ENCODE measurements around the gene CREB1.
A peak's percentile ranks its signal among the peaks of the same experiment; 100 is the strongest.
"Not testable (repeated sequence)": the region's sequence is repeated elsewhere in the genome, so short reads cannot be mapped to it uniquely, and the experiment has no call there.

Gene CREB1

DNA sequence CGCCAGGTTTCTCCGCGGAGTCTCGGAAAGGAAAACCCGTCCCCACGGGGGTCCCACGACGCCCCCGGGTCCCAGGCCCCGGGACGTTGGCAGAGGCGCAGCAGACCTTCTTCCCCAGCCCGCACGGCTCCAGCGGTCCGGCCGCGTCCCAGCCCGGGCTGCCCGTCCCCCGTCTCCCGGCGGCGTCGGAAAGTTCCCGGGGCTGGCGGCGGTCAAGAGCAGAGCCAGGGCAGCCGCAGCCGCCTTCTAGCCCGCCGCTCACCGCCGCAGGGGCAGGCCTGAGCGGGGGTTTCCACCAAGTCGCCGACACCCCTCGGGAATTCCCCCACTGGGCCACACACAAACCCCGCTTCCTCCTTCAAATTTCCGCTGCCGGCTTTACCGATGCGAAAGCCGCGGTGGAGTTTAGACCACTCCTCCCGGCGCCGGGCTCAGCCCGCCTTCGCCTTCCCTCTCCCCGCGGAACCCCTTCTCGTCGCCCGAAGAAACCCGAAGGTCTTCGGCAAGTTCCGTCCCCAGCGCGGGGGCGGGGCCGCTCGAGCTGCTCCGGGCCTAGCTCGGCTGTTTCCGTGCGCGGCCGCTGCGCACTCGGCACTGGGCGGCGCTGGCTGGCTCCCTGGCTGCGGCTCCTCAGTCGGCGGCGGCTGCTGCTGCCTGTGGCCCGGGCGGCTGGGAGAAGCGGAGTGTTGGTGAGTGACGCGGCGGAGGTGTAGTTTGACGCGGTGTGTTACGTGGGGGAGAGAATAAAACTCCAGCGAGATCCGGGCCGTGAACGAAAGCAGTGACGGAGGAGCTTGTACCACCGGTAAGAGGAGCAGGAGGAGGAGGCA is at the start of gene CREB1:
Gene CREB1 (plus strand): TSS at position 633 of the 830 bp plus-strand sequence. CDS start 25,674 bp downstream, outside the sequence.
- no peak for FAIRE-seq

DNA sequence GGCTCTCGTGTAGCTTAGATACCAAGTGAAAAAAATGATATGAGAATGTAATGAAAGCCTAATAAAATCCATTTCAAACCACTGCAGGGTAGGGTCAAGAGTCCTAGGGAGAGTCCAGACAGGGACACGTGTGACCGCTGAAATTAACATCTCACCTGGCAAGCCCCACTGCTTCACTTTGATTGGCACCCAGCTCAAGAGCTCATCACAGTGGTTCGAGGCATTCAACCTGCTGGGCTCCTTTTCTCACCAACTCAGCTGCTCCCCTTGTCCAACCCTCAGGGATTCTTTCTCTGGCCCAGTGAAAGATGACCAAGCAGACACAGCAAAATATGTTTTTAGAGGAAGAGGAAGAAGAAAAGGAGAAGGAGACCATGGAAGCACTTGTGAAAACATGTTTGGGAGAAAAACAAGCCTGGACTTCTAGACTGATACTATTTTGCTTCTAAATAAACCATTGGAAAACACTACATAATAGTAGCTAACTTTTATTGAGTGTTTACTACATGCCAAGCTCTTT is 49.2 kb upstream of the CREB1 start:
- FAIRE-seq, result no peak

DNA sequence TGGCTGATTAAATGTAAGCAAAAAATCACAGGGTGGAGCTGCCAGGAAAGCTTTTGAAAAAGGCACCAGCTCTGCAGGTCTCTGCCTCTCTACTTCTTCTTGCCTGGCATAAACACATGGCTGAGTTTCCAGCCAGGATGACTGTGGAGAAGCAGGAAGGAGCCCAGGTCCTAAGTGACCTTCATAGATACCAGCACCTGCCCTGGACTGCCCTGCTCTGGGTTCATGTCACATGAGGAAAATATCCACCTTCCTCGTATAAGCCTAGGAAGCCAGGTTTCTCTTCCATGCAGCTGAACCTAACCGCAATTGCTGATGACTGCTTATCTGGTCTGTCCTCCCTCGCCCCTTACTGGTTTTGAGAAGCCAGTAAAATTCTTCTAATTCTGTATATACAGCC is 47.8 kb upstream of the CREB1 start:
- no peak for FAIRE-seq

DNA sequence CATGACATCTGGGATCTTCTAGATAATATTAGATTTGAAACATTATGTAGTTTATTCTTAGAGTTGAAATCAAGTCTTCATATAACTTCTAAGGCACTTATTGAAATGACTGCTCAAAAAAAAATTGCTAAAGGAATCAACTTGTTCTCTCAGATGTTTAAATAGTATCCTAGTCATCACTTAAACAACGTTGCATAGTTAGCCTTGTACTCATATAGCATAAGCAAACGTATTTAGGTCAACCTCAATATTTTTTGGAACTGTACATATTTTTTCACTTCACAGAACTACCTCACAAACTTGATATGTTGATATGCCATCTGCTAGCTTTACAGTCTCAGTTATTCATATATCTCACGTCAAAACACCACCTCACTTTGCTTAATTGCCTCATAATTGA is 47.1 kb upstream of the CREB1 start:
- peak; percentile 41 for FAIRE-seq

DNA sequence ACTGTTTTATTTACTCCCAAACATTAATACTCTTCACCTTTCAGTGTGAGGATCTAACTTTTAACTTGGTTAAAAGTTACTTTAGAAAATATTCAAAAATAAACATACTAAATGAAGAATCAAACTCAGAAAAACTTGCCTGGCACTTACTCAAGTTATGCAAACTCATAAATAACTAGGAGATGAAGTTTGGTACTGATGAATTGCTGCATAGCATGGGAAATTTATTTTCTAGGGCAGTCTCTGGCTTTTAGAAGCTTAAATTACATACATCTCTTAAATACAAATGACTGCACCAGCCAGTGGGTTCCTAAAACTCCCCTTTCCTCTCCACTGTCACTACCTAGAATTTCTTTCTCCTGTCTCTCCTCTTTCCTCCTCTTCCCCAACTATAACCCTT is 46.7 kb upstream of the CREB1 start:
- no peak for FAIRE-seq

DNA sequence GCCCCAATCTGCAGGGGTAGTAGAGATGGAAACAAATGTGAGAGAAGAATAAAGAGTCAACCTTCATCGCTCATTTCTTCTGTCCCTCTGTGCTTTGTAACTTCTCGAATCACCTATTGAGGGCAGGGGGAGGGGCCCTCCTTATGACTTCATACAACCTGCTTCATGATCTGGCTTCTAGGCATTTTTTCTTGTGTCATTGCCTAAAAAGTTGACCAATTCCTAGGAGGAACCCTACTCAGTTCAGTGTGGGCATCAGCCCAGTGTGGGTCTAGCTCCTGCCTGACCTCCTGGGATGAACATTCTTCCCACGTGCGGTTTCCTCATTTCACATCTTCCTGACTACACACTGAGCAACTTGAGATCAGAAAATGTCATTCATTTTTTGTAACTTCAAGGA is 46.3 kb upstream of the CREB1 start:
- FAIRE-seq, result no peak

DNA sequence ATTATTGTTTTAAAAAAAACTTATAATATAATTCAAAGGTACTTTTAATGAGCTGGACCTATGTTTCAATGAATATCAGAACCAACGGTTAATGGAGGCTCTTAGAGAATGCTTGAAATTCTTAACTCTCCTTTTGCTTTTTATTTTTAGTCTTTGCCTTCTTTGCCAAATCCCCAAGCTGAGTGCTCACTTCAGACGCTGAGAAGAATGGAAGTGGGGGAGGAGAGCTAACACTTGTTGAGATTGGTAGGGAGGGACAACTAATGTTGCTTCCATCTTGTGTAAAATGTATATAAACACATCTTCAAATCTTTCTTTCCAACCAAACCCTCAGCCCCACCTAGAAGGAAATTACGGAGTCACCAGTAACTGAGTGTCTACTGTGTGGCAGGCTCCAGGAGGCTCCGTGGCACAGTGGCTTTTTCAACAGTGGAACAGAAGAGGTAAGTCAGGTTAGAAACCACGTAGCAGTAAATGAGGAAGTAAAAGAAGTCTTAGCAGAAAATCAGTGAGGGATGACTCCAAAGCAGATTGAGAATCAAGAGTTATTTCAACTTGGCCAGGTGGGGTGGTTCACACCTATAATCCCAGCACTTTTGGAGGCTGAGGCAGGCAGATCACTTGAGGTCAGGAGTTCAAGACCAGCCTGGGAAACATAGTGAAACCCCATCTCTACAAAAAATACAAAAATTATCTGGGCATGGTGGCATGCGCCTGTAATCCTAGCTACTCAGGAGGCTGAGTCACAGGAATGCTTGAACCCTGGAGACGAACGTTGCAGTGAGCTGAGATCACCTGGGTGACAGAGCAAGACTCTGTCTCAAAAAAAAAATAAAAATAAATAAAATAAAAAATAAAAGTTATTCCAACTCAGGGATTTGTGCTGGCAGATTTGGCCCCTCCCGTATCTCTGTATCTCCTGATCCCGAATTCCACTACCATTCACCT is 45.0 kb upstream of the CREB1 start:
- no peak for FAIRE-seq

DNA sequence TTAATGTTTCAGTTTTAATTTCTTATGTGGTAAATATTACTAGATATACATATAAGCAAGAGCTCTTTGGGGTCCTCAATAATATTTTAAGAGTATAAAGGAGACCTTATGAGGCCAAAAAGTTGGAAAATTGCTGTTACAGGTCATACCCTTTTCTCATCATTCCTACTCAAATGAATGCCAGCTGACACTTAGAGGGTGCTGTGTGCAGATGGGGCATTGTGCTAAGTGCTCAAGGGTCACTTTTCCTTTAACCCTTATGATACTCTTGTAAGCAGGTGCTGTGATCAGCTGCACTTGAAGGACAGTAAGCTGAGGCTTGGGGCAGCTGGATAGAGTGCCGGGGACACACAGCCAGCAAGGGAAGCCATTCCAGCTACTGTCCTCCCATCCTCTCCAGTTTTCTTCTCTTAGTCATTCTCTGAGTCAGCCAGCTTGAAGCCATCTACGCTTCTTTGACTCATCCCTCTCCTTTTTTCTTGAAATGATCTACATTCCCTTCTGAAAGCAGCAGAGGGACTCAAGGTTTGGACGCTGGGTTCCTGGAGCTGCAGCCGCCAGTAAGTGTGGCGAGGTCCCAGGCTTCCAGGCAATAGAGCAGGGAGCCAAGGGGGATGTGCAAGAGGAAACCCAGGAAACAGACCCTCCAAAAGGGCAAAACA is 42.0 kb upstream of the CREB1 start:
- FAIRE-seq, result no peak

DNA sequence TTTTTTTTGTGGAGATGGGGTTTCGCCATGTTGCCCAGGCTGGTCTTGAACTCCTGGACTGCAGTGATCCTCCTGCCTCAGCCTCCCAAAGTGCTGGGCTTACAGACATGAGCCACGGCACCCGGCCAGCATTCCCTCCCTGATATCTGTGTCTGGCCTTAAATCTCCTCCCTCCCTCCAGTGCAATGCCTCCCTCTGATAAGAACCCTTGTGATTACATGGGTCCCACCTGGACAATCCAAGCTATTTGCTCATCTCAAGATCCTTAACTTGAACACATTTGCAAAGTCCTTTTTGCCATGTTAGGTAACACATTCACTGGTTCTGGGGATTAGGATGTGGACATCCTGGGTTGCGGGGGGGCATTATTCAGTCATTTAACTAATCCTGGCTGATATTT is 40.5 kb upstream of the CREB1 start:
- no peak for FAIRE-seq

DNA sequence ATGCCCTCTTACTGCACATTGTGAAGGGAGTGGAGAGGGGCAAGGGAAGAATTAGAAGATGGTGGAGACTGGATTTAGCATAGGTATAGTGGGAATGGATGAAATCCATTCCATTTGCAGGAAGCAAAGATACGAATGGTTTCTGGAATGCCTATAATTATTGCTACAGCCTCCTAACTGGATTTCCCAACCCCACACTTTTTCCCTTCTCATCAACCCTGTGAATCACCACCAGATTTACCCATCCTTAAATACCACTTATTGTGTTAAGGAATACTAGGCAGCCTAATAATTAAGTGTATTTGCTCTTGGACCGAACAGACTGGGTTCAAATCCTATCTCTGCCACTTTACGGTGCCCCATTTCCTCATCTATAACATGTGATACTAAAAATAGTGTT is 39.3 kb upstream of the CREB1 start:
- FAIRE-seq, result no peak

DNA sequence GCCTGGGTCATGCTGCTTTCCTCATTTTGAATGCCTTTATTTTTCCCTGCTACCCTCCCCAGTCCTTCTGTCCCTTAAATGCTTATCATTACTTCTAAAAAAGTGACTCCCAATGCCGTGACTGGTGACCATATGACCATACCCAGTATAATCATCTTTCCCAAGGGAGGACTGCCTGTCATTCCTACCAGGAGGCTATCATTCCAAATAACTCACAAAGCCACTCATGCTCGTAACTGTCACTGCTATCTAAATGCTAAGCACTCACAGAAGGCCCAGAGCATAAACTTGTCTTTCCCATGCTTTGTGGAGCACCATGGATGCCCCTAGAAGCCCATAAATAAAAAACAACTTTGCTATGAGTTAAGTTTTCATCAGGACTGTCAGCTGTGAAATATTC is 38.7 kb upstream of the CREB1 start:
- FAIRE-seq, result no peak

DNA sequence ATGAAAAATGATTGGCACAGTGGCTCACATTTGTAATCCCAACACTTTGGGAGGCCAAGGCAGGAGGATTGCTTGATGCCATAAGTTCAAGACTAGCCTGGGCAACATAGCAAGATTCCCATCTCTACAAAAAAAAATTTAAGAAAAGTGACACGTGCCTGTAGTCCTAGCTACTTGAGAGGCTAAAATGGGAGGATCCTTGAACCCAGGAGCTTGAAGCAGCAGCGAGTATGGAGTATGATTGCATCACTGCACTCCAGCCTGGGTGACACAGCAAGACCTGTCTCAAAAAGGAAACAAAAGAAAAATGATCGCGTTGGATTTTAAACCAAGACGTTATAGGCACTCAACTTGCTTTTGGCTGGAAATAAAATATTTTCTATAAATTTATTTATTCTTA is 37.8 kb upstream of the CREB1 start:
- no peak for FAIRE-seq

DNA sequence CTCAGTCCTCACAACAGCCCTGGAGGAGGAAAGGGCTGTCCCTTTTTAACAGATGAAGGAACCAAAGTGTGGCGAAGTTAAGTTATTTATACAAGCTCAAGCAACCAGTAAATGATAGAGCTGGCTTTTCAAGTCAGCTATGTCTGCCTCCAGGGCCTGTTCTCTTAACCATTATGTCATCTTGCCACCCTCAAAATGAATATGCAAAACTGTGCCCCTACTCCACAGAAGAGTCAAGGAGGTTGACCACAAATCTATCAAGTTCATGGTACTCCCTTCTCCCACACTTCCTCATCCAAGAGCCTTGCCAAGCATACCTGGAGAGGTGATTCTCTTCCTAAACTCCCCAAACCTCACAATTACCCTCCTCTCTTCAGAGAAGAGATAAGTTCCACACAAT is 37.3 kb upstream of the CREB1 start:
- FAIRE-seq, result no peak

DNA sequence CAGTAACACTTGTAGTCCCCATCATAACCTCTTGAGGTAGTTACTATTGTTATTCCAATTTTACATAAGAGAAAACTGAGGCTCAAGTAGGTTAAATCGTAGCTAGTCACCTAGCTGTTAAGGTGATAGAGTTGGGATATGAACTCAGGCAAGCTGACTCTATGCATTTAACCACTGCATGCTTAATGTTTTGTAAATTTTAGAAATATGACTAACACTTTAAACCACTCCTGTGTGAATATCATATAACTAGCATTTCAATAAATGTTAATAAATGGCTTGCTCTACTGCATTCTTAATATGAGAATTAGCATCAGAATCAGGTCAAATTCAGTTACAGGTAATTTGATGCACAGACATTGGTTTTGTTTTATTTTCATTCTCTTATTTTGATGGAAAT is 35.6 kb upstream of the CREB1 start:
- FAIRE-seq, result no peak

DNA sequence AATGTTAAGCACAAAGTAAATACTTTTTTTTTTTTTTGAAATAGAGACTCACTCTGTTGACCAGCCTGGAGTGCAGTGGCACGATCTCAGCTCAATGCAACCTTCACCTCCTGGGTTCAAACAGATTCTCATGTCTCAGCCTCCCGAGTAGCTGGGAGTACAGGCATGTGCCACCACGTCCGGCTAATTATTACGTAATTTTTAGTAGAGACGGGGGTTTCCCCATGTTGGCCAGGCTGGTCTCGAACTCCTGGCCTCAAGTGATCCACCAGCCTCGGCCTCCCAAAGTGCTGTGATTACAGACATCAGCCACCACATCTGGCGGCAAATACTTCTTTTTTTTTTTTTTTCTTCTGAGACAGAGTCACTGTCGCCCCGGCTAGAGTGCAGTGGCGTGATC is 32.8 kb upstream of the CREB1 start:
- not testable (repeated sequence) for FAIRE-seq

DNA sequence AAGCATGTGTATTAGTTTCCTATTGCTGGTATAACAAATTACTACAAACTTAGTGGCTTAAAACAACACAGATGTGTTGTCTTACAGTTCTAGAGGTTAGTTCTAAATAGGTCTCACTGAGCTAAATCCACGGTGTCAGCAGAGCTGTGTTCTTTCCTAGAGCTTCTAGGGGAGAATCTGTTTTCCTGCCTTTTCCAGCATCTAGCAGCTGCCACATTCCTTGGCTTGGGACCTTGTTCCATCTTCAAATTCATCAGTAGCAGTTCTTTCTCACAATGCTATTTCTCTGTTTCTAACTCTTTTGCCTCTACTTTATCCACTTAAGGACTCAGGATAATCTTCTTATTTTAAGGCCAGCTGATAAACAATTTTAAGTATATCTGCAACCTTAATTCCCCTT is 32.2 kb upstream of the CREB1 start:
- no peak for FAIRE-seq

DNA sequence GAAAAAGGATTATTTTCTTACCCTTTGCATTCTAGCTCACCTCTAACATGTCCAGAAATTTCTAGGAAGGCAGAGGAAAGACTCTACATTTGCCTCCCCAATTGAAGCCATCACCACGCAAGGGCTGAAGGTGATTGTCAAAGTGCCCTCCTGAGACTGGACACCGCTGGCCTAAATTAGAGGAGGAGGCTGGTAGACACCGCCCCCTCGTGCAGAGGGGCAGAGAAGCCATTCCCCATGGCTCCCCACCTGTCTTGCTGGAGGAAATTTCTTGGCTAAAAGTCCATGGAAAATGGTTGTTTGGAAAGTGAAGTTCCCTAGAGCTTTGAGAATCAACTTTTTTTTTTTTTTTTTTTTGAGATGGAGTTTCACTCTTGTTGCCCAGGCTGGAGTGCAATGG is 31.3 kb upstream of the CREB1 start:
- no peak for FAIRE-seq

DNA sequence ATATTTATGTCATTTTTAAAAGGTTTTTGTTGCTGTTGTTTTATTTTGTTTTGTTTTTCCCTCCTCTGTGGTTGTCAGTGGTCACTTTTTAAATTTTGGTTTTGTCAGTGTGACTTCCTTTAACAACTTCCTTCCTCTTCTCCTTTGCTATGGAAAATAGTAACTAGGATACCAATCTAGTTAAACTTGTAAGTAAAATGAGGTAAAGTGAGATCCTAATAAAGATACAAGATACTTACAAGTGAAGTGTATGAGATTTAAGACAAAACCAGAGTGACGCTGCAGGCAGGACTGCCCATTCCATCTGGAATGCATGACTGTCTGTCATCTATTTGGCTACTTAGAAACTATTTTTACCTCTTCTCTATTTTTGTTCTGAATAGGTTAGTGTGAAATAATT is 30.6 kb upstream of the CREB1 start:
- no peak for FAIRE-seq

DNA sequence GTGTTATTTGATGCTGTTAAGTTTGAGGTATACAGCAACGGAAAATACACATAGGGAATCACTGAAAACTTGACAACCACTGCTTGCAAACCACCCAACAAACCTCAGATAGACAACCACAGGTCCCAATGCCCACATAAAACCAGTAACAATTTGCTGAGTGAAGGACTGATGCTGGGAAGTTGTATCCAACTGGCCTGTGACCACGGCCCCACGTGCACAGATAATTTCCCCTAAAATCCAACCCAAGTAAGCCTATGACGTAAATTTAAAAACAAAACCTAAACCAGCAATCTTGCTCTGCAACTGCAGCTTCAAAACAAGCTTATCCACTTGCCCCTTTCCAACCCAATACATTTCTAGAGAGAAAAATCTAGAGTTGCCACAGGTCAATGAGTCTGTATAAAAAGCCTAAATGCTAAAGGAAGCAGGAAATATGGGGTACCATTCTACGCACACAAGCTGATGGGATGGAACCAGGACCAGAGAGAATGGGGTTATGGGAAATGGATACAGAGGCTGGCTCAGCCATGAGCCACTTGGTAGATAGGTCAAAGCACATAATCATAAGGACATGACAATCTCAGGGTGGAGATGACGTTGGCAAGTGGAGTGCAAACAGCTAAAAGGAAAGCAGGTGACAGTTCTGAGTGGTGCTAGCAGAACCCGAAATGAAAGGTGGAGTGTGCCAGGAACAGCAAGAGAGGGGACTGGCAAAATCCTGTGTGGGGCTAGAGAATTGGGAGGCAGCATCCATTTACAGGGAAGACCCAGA is 27.8 kb upstream of the CREB1 start:
- no peak for FAIRE-seq

DNA sequence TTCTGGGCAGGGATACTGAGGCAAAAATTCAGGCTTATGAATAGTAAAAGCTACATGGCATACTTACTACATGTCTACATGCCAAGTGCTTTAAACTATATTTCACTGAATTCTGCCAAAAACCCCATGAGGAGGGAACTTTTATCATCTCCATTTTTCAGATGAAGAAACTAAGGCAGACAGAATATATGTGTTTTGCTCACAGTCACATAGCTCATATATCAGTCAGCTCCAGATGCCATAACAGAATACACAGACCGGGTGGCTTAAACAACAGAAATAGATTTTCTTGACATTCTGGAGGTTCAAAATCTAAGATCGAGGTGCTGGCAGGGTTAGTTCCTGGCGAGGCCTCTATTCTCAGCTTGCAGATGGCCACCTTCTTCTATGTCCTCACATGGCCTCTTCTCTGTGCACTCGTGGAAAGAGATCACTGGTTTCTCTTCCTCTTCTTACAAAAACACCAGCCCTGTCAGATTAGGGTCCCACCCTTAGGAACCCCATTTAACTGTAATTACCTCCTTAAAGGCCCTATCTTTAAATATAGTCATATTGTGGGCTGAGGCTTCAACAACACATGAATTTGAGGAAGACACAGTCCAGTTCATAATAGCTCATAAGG is 27.1 kb upstream of the CREB1 start:
- no peak for FAIRE-seq

DNA sequence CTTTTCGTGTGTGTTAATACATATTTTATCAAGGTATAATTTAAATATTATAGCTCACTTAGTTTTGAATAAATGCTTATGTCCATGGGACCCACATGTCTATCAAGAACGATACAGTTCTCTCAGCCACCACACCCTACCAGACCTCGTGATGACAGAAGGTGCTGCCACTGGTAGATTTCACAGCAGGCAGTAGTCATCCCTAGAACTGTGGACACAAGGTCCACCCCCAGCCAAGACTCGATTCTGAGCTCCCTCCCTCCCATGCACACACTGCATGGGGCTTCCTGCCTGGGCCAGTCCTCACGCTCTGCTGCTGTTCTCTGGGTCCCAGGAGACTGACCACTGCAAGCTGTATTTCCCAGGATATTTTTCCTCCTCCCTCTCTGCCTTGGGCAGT is 26.5 kb upstream of the CREB1 start:
- FAIRE-seq, result no peak
